ENCODE measurements around the gene ADRA1B.

GRCh38 chr5:159971514-159971913 is 55.2 kb downstream of the ADRA1B start:
- no peak for TF ChIP-seq CTCF (IDR thresholded peaks at IDR 0.05; ENCODE audit: insufficient read depth, low read length, poor library complexity, severe bottlenecking)
- TF ChIP-seq EZH2phosphoT487 (conservative IDR thresholded peaks at IDR 0.05; ENCODE audit: low read length) = no peak

Data from SU-DHL-6 (cell line).